Measurements from ENCODE around the gene LRRC4. TPM values are rescaled to one million over a fixed set of nuclear protein-coding genes. Genes with fewer than 3 reads are reported as not detected.

The LRRC4 gene
- total RNA-seq, 1 experiment from 2014 or later: 10.4 TPM

GRCh38 chr7:128076196-128076795, 45.1 kb upstream of the LRRC4 start:
- Histone ChIP-seq H3K14ac (ENCODE audit: insufficient read depth, low read length) (no peak overlapping the region), H4K20me1 (ENCODE audit: control insufficient read depth, insufficient read depth, insufficient read length) (no peaks in the 10 kb centered on the region), H3K4me1 (ENCODE audit: insufficient read depth, low read length) (no peaks in the 10 kb centered on the region; the same call in 1 of the 2 replicates), H3K4ac (ENCODE audit: low read depth, low read length) (no peak overlapping the region), H4K91ac (ENCODE audit: insufficient read length, low read depth, low read length) (no peak overlapping the region), H2BK15ac (ENCODE audit: low read depth, low read length) (no peak overlapping the region), H4K5ac (ENCODE audit: insufficient read length, low read depth, low read length) (no peak overlapping the region), H2BK120ac (ENCODE audit: low read depth, low read length, poor library complexity, severe bottlenecking) (no peak overlapping the region), H3K9me3 (ENCODE audit: control insufficient read depth, low read depth, low read length) (no peaks in the 10 kb centered on the region), H3K23me2 (ENCODE audit: insufficient read length, low read depth, low read length, poor library complexity, severe bottlenecking) (no peaks in the 10 kb centered on the region), H3K79me2 (ENCODE audit: insufficient read depth, low read length) (no peaks in the 10 kb centered on the region), H3K27me3 (ENCODE audit: insufficient read depth, low read length) (no peaks in the 10 kb centered on the region), H3K23ac (ENCODE audit: insufficient read length, low read depth, low read length) (no peak overlapping the region), H3K56ac (ENCODE audit: insufficient read length, low read depth, low read length) (no peak overlapping the region), H3K18ac (ENCODE audit: insufficient read length, low read depth, low read length) (no peak overlapping the region), H3T11ph (ENCODE audit: low read length) (no peak overlapping the region), H3K4me2 (ENCODE audit: insufficient read depth, insufficient read length, low read length) (no peak overlapping the region), H3K9ac (ENCODE audit: extremely low read depth, insufficient read length, low read length) (no peak overlapping the region), H3K27ac (ENCODE audit: insufficient read length, low read depth, low read length) (no peak overlapping the region), H2BK5ac (ENCODE audit: insufficient read length, low read length) (no peak overlapping the region), H2AFZ (ENCODE audit: low read length) (no peak overlapping the region), H3K79me1 (ENCODE audit: insufficient read depth, low read depth, low read length, poor library complexity, severe bottlenecking) (no peaks in the 10 kb centered on the region), H2BK12ac (ENCODE audit: insufficient read length, low read depth, low read length) (no peak overlapping the region), H2AK5ac (ENCODE audit: insufficient read length, low read length) (no peak overlapping the region), H2BK20ac (ENCODE audit: low read depth, low read length, poor library complexity, severe bottlenecking) (no peak overlapping the region), H4K8ac (replicated peaks; ENCODE audit: insufficient read length, low read depth, low read length) (no peak overlapping the region)
- peak overlapping the region in 1 of 3 experiments; percentile 40; a peak in 2 of 7 replicates for H3K27ac Mint-ChIP-seq
- no peak for DNase-seq
- peaks cover 5 to 15% (median 10%) of the 10 kb centered on the region in 3 experiments; a peak in 6 of 7 replicates for H3K36me3 Mint-ChIP-seq (ENCODE audit: insufficient read depth in 1 of 3, low read depth in 3 of 3)
- TF ChIP-seq, protein P1, sequence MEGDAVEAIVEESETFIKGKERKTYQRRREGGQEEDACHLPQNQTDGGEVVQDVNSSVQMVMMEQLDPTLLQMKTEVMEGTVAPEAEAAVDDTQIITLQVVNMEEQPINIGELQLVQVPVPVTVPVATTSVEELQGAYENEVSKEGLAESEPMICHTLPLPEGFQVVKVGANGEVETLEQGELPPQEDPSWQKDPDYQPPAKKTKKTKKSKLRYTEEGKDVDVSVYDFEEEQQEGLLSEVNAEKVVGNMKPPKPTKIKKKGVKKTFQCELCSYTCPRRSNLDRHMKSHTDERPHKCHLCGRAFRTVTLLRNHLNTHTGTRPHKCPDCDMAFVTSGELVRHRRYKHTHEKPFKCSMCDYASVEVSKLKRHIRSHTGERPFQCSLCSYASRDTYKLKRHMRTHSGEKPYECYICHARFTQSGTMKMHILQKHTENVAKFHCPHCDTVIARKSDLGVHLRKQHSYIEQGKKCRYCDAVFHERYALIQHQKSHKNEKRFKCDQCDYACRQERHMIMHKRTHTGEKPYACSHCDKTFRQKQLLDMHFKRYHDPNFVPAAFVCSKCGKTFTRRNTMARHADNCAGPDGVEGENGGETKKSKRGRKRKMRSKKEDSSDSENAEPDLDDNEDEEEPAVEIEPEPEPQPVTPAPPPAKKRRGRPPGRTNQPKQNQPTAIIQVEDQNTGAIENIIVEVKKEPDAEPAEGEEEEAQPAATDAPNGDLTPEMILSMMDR (conservative IDR thresholded peaks at IDR 0.05): no peak
- H3K9me3 Mint-ChIP-seq: no peaks in the 10 kb centered on the region
- no peak overlapping the region for H3K4me3 Mint-ChIP-seq
- no peaks in the 10 kb centered on the region; the same call in 1 of the 2 replicates for H3K27me3 Mint-ChIP-seq (ENCODE audit: low read depth)
- H3K4me1 Mint-ChIP-seq: peaks cover 8 to 9% of the 10 kb centered on the region in 2 experiments; a peak in 2 of 4 replicates
- WGBS (ENCODE audit: extremely low coverage, insufficient read length, low lambda C conversion rate): no CpG with 5 or more reads among the region's 8 CpGs
